Lung (tissue), 12 donors: ENCODE results near the gene RGMA. TPM values are rescaled to one million over a fixed set of nuclear protein-coding genes. Genes with fewer than 3 reads are reported as not detected.

ENCODE experiments used
- ATAC-seq: fragments of 200-7000 bp; cut with Tn5 transposase; one replicate; pipeline ENCODE4 v1.9.1; 2020; ENCODE audit warnings: moderate number of reproducible peaks; ENCODE audit not compliant: insufficient read depth, low FRiP score
- DNase-seq, 3 donors: peaks; one replicate each; pipeline ENCODE4 v3.0.0-alpha.2; 2013 to 2017
- H3K27ac ChIP-seq, 2 donors: one replicate each; pipeline ENCODE4 v1.5.1; 2013; ENCODE audit warnings: mild to moderate bottlenecking in 2 of 2, moderate library complexity in 2 of 2, control low read depth in 1 of 2, inconsistent platforms in 1 of 2, low read depth in 1 of 2, low read length in 1 of 2
- H3K27me3 ChIP-seq, 3 donors: one replicate each; pipeline ENCODE4 v1.5.1; 2013; ENCODE audit warnings: low read length in 2 of 3; ENCODE audit not compliant: control insufficient read depth in 3 of 3, insufficient read depth in 3 of 3
- H3K36me3 ChIP-seq, 4 donors: one replicate each; pipeline ENCODE4 v1.5.1; 2013; ENCODE audit warnings: low read length in 4 of 4, mild to moderate bottlenecking in 1 of 4, moderate library complexity in 1 of 4; ENCODE audit not compliant: control insufficient read depth in 4 of 4, insufficient read depth in 4 of 4
- H3K4me1 ChIP-seq, 5 donors: one replicate each; pipeline ENCODE4 v1.5.1; 2013; ENCODE audit warnings: low read length in 5 of 5, mild to moderate bottlenecking in 2 of 5, moderate library complexity in 1 of 5; ENCODE audit not compliant: control insufficient read depth in 5 of 5, insufficient read depth in 5 of 5
- H3K4me3 ChIP-seq: one replicate; pipeline ENCODE4 v1.5.1; 2013; ENCODE audit warnings: mild to moderate bottlenecking, control low read depth, moderate library complexity
- H3K9ac ChIP-seq, 2 donors: one replicate each; pipeline ENCODE4 v1.5.1; 2013; ENCODE audit warnings: low read length in 2 of 2, control low read depth in 1 of 2; ENCODE audit not compliant: insufficient read depth in 1 of 2
- H3K9me3 ChIP-seq, 4 donors: one replicate each; pipeline ENCODE4 v1.5.1; 2013; ENCODE audit warnings: low read length in 3 of 4, mild to moderate bottlenecking in 1 of 4, moderate library complexity in 1 of 4; ENCODE audit not compliant: control insufficient read depth in 4 of 4, insufficient read depth in 3 of 4
- WGBS, 2 donors: extraction: QIAGEN DNeasy Blood & Tissue Kit; methylation state at CpG; one replicate each; pipeline ENCODE4 v1.1.7; 2013; 5-methylcytosine and 5-hydroxymethylcytosine counted together
- polyA plus RNA-seq, 2 donors: library from polyadenylated mRNA; stranded (reverse); fragments of 200-250 nt; gene quantifications; one replicate each; pipeline ENCODE4 v1.2.1, GENCODE V29; 2013
- total RNA-seq, 2 donors: library from RNA; depleted of rRNA in 1 of 2; stranded (reverse); fragments of >200 nt in 1 of 2; gene quantifications; one replicate each; pipeline ENCODE4 v1.2.1, GENCODE V29; 2014 to 2021
- TF ChIP-seq, protein P1 (sequence below): IDR thresholded peaks from 2 replicates; pipeline ENCODE4 v1.5.1; 2012; ENCODE audit warnings: mild to moderate bottlenecking; ENCODE audit errors: control extremely low read depth, extremely low read depth
- donor health status: control.
- donor health status: control.
- donor health status: Bipolar disorder and iron deficiency.
- donor health status: healthy.
- donor health status: DM: yes; HTN: yes; CAD: no.

Gene RGMA
- total and polyA plus RNA-seq, 4 donors = 2.3 to 11.3 (median 5.0) TPM

GRCh38 chr15:93042691-93043378 lies 46.2 kb downstream of the RGMA start:
- DNase-seq (no peak), ATAC-seq (no peak)
- H3K36me3 ChIP-seq = peaks cover 0 to 24% (median 3%) of the 10 kb centered on the region in 4 donors
- H3K27ac ChIP-seq = no peak overlapping the region
- H3K4me3 ChIP-seq = no peak overlapping the region
- 90% methylated on average over 18 of the region's 18 CpGs for whole genome bisulfite sequencing, 2 donors
- H3K27me3 ChIP-seq = no peaks in the 10 kb centered on the region
- H3K9ac ChIP-seq = no peak overlapping the region
- H3K9me3 ChIP-seq = peaks cover 0 to 6% (median 0%) of the 10 kb centered on the region in 4 donors
- peaks cover 0 to 2% (median 0%) of the 10 kb centered on the region in 5 donors for H3K4me1 ChIP-seq
- TF ChIP-seq, protein P1, sequence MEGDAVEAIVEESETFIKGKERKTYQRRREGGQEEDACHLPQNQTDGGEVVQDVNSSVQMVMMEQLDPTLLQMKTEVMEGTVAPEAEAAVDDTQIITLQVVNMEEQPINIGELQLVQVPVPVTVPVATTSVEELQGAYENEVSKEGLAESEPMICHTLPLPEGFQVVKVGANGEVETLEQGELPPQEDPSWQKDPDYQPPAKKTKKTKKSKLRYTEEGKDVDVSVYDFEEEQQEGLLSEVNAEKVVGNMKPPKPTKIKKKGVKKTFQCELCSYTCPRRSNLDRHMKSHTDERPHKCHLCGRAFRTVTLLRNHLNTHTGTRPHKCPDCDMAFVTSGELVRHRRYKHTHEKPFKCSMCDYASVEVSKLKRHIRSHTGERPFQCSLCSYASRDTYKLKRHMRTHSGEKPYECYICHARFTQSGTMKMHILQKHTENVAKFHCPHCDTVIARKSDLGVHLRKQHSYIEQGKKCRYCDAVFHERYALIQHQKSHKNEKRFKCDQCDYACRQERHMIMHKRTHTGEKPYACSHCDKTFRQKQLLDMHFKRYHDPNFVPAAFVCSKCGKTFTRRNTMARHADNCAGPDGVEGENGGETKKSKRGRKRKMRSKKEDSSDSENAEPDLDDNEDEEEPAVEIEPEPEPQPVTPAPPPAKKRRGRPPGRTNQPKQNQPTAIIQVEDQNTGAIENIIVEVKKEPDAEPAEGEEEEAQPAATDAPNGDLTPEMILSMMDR = no peak

DNA sequence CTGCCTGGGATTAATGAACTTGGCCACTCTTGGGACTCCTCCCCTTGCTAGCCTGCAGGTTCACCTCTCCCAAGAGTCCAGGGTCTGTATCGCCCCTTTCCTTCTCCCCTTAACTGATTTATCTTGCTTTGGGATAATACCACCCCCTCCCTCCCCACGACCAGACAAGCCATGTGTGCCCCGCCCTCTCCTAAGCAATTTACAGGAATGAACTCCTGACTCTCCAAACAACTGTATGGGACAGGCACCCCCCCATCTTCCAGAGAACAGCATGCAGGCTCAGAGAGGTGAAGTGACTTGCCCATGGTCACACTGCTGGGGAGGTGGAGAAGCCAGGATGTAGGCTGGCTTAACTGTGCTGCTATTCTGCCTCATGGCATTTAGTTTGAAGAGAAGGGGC lies 46.8 kb downstream of the RGMA start:
- H3K9ac ChIP-seq = no peak overlapping the region
- ATAC-seq (no peak), DNase-seq (no peak)
- peaks cover 0 to 6% (median 0%) of the 10 kb centered on the region in 5 donors for H3K4me1 ChIP-seq
- TF ChIP-seq, protein P1 = no peak
- H3K27ac ChIP-seq = no peak overlapping the region
- 59 to 60% methylated on average over 3 of the region's 3 CpGs for WGBS, 2 donors
- H3K9me3 ChIP-seq = peaks cover 0 to 6% (median 0%) of the 10 kb centered on the region in 4 donors
- peaks cover 0 to 23% (median 3%) of the 10 kb centered on the region in 4 donors for H3K36me3 ChIP-seq
- H3K27me3 ChIP-seq = no peaks in the 10 kb centered on the region
- H3K4me3 ChIP-seq = no peak overlapping the region

DNA sequence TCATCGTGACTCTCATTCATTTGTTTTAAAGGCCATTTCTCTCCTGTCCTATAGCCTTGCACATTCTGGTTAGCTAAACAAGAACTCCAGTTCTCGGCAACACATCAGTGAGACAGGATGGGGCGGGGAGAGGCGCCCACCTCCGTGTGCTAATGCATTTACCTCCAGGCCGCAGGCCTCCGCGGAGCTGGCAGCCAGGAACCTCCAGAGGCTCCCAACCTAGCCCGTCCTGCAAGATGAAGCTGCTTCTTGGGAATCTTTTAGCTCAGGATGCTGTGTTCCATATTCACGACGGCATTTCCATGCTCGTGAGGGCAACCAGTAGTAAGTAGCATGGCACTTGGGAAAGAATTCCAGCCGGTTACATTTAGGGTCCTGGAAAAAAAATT lies 47.9 kb downstream of the RGMA start:
- no peak overlapping the region for H3K4me3 ChIP-seq

More for the DNA sequence above, 47.9 kb downstream of the RGMA start:
- WGBS, 2 donors = 81 to 82% methylated on average over 13 of the region's 13 CpGs
- TF ChIP-seq, protein P1 = no peak
- no peak for ATAC-seq
- no peaks in the 10 kb centered on the region for H3K27me3 ChIP-seq
- H3K4me1 ChIP-seq = peaks cover 0 to 6% (median 4%) of the 10 kb centered on the region in 5 donors
- H3K9me3 ChIP-seq = peaks cover 0 to 4% (median 0%) of the 10 kb centered on the region in 4 donors
- H3K9ac ChIP-seq = no peak overlapping the region
- DNase-seq = no peak
- peaks cover 0 to 13% (median 1%) of the 10 kb centered on the region in 4 donors for H3K36me3 ChIP-seq
- no peak overlapping the region for H3K27ac ChIP-seq
